GM13977 (cell line): ENCODE measurements around the gene NFKBIA.
A peak's percentile ranks its signal among the peaks of the same experiment; 100 is the strongest.
"Not testable (repeated sequence)": the region's sequence is repeated elsewhere in the genome, so short reads cannot be mapped to it uniquely, and the experiment has no call there.

ENCODE experiments used
- DNase-seq: peaks from one replicate; pipeline ENCODE4 v3.0.0; 2012; ENCODE audit warnings: low spot score
- in situ Hi-C: fragments of 300-500 bp; cut with MboI; formaldehyde crosslinking; loops from one replicate; pipeline ENCODE4 v1.12.0; 2022; ENCODE audit warnings: low sequenced_read_pairs, low pct_unique_long_range_greater_than_20kb, mixed read lengths, inconsistent platforms; ENCODE audit not compliant: unreplicated experiment
- TF ChIP-seq, protein P1 (sequence below): IDR thresholded peaks from 2 replicates; pipeline ENCODE4 v1.5.1; 2012; ENCODE audit warnings: mild to moderate bottlenecking, control low read depth; ENCODE audit not compliant: insufficient read depth; ENCODE audit errors: extremely low read depth, missing control alignments

The NFKBIA gene

DNA sequence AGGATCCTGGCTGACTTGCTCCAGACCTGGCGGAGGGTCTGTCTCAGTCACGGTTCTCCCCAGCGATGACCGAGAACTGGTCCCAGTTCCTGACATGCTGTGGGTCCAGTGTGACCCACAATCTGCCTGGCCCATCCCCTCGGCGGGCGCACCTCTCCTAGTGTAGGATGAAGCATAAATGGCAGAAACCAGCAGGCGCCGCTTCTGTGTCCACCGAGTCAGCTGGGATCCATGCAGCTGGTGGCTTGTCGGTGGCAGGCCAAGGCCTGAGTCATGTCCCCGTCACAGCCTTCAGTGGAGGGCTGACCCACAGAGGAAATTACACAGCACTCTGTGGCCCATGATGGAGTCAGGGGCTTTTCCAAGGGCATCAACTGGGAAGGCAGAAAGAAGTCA is 38.5 kb downstream of the NFKBIA start:
- TF ChIP-seq, protein P1, sequence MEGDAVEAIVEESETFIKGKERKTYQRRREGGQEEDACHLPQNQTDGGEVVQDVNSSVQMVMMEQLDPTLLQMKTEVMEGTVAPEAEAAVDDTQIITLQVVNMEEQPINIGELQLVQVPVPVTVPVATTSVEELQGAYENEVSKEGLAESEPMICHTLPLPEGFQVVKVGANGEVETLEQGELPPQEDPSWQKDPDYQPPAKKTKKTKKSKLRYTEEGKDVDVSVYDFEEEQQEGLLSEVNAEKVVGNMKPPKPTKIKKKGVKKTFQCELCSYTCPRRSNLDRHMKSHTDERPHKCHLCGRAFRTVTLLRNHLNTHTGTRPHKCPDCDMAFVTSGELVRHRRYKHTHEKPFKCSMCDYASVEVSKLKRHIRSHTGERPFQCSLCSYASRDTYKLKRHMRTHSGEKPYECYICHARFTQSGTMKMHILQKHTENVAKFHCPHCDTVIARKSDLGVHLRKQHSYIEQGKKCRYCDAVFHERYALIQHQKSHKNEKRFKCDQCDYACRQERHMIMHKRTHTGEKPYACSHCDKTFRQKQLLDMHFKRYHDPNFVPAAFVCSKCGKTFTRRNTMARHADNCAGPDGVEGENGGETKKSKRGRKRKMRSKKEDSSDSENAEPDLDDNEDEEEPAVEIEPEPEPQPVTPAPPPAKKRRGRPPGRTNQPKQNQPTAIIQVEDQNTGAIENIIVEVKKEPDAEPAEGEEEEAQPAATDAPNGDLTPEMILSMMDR, result no peak
- in situ Hi-C loops, result no loop called here
- no peak for DNase-seq

GRCh38 chr14:35365130-35366055 is 39.2 kb downstream of the NFKBIA start:
- DNase-seq, result peak; percentile 67
- in situ Hi-C loops, result no loop called here
- TF ChIP-seq, protein P1, result no peak

- no peak for DNase-seq
- in situ Hi-C loops, result no loop called here
- TF ChIP-seq, protein P1, result no peak
These were observed 41.6 kb downstream of the NFKBIA start for GRCh38 chr14:35362911-35363374.

DNA sequence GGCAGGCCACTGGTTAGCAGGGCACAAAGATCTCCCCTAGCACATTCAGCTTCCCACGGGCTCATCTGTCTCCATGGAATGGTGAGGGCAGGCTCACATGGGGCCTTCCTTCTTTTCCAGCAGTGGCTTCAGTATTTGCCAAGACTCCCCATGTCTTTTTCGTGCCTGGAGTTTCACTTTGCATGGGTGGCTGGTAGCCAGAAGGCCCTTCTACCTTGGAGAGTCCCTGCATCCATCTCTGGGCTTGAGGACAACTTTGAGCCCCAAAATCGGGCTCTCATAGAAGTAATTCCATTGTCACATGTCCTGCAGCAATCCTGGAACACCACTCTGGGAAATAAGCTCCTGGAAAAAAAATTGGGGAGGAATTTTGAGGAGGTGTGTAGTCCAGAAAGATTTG is 42.1 kb downstream of the NFKBIA start:
- in situ Hi-C loops, result no loop called here
- no peak for DNase-seq
- TF ChIP-seq, protein P1, result no peak

DNA sequence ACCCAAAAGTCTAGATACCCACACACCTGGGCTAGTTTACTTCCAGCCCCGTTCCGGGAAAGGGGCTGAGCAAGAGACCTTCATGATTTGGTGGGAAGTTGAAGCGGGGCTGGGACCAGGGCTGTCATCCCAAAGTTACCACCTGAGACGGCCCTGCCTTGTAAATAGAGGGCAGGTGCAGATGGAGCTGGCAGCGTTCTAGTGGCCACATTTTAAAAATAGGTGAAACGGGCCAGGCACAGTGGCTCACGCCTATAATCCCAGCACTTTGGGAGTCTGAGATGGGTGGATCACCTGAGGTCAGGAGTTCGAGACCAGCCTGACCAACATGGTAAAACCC is 43.4 kb downstream of the NFKBIA start:
- DNase-seq, result no peak
- TF ChIP-seq, protein P1, result no peak
- in situ Hi-C loops, result no loop called here

DNA sequence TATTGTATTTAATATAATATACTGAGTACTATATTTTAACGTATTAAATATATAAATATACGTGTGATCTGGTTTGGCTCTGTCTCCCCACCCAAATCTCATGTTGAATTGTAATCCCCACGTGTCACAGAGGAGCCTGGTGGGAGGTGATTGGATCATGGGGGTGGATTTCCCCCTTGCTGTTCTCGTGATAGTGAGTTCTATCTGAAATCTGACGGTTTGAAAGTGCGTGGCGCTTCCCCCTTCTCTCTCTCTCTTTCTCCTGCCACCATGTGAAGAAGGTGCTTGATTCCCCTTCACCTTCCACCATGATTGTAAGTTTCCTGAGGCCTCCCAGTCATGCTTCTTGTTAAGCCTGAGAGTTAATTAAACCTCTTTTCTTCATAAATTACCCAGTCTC is 44.9 kb downstream of the NFKBIA start:
- in situ Hi-C loops, DNase-seq: not testable (repeated sequence)
